CD14-positive monocyte (primary cell): Measurements from ENCODE around the gene BCR. TPM values are rescaled to one million over a fixed set of nuclear protein-coding genes. Genes with fewer than 3 reads are reported as not detected.

Experiments
- DNase-seq, 3 donors: peaks; one replicate each; pipeline ENCODE4 v3.0.0-alpha.2; 2011 to 2022
- H2AFZ ChIP-seq: 2 replicates; pipeline ENCODE4 v1.6.0; 2012; ENCODE audit warnings: mild to moderate bottlenecking, low read depth, low read length, inconsistent platforms; ENCODE audit not compliant: insufficient read depth, poor library complexity, severe bottlenecking
- H3K27ac ChIP-seq, 2 donors: 1 replicate in 1 of 2; 2 replicates in 1 of 2; pipeline ENCODE4 v1.5.1; 2012 to 2013; ENCODE audit warnings: low read length in 2 of 2, control low read depth in 1 of 2, inconsistent platforms in 1 of 2, low read depth in 1 of 2, mild to moderate bottlenecking in 1 of 2
- H3K27me3 ChIP-seq, 2 donors: one replicate each; pipeline versions ENCODE4 v1.6.0 to v1.6.1; 2011 to 2013; ENCODE audit warnings: low read length in 2 of 2; ENCODE audit not compliant: control insufficient read depth in 2 of 2, insufficient read depth in 2 of 2
- H3K36me3 ChIP-seq, 2 donors: replicated peaks in 1 of 2; 1 replicate in 1 of 2; 2 replicates in 1 of 2; pipeline versions ENCODE4 v1.5.1 to v1.6.1; 2012 to 2013; ENCODE audit warnings: low read length in 2 of 2, control low read depth in 1 of 2, inconsistent platforms in 1 of 2, mild to moderate bottlenecking in 1 of 2; ENCODE audit not compliant: insufficient read depth in 2 of 2, control insufficient read depth in 1 of 2
- H3K4me1 ChIP-seq, 2 donors: 1 replicate in 1 of 2; 2 replicates in 1 of 2; pipeline versions ENCODE4 v1.5.1 to v1.6.1; 2012 to 2013; ENCODE audit warnings: low read length in 2 of 2, control low read depth in 1 of 2, inconsistent platforms in 1 of 2, mild to moderate bottlenecking in 1 of 2, moderate library complexity in 1 of 2; ENCODE audit not compliant: insufficient read depth in 2 of 2, control insufficient read depth in 1 of 2
- H3K4me2 ChIP-seq: replicated peaks from 2 replicates; pipeline ENCODE3; 2012; ENCODE audit warnings: low read length, moderate library complexity, mild to moderate bottlenecking; ENCODE audit not compliant: poor library complexity, severe bottlenecking; ENCODE audit errors: extremely low read depth
- H3K4me3 ChIP-seq, 3 experiments: fragments of 200-600 bp in 1 of 3; sonication (generic) in 1 of 3; replicated peaks in 1 of 3; 1 replicate in 2 of 3; 2 replicates in 1 of 3; pipeline ENCODE4 v1.5.1; 2011 to 2013; ENCODE audit warnings: low read length in 3 of 3, mild to moderate bottlenecking in 3 of 3, control low read depth in 2 of 3, low read depth in 2 of 3, inconsistent platforms in 1 of 3, moderate library complexity in 1 of 3
- H3K79me2 ChIP-seq: 2 replicates; pipeline ENCODE4 v1.6.0; 2012; ENCODE audit warnings: mild to moderate bottlenecking, control low read depth, inconsistent platforms, low read length, moderate library complexity; ENCODE audit not compliant: insufficient read depth
- H3K9ac ChIP-seq: 2 replicates; pipeline ENCODE4 v1.6.0; 2017; ENCODE audit warnings: low read length, mild to moderate bottlenecking; ENCODE audit not compliant: insufficient read depth, poor library complexity, severe bottlenecking
- H3K9me3 ChIP-seq, 2 donors: replicated peaks in 1 of 2; 1 replicate in 1 of 2; 2 replicates in 1 of 2; pipeline versions ENCODE4 v1.5.1 to v1.6.1; 2012 to 2013; ENCODE audit warnings: low read length in 2 of 2, control low read depth in 1 of 2; ENCODE audit not compliant: control insufficient read depth in 1 of 2, insufficient read depth in 1 of 2
- H4K20me1 ChIP-seq: 2 replicates; pipeline ENCODE4 v1.6.0; 2012; ENCODE audit warnings: mild to moderate bottlenecking, low read length, control low read depth, moderate library complexity; ENCODE audit not compliant: insufficient read depth
- H3K27ac Mint-ChIP-seq, 7 donors: one replicate each; pipeline ENCODE4 v1.8.0; 2020; ENCODE audit warnings: mild to moderate bottlenecking in 7 of 7, mixed read lengths in 7 of 7, moderate library complexity in 6 of 7, inconsistent platforms in 2 of 7
- H3K27me3 Mint-ChIP-seq, 3 donors: one replicate each; pipeline ENCODE4 v1.8.0; 2021 to 2022; ENCODE audit warnings: low read depth in 3 of 3, mild to moderate bottlenecking in 3 of 3, mixed read lengths in 3 of 3, moderate library complexity in 3 of 3, inconsistent platforms in 1 of 3
- H3K36me3 Mint-ChIP-seq, 2 donors: one replicate each; pipeline ENCODE4 v1.8.0; 2020; ENCODE audit warnings: mixed read lengths in 2 of 2, inconsistent platforms in 1 of 2, mild to moderate bottlenecking in 1 of 2
- H3K4me1 Mint-ChIP-seq: one replicate; pipeline ENCODE4 v1.8.0; 2020; ENCODE audit warnings: mild to moderate bottlenecking, mixed read lengths
- H3K4me3 Mint-ChIP-seq, 2 donors: one replicate each; pipeline ENCODE4 v1.8.0; 2020; ENCODE audit warnings: mild to moderate bottlenecking in 2 of 2, mixed read lengths in 2 of 2, moderate library complexity in 1 of 2
- H3K9me3 Mint-ChIP-seq, 7 donors: one replicate each; pipeline ENCODE4 v1.8.0; 2020 to 2022; ENCODE audit warnings: mixed read lengths in 7 of 7, mild to moderate bottlenecking in 6 of 7, moderate library complexity in 6 of 7, inconsistent platforms in 2 of 7
- CTCF ChIP-seq: fragments of 200-600 bp; IDR thresholded peaks from one replicate; pipeline ENCODE4 v1.8.0; 2022; ENCODE audit warnings: antibody characterized with exemption, mild to moderate bottlenecking
- WGBS: methylation state at CpG from one replicate; pipeline ENCODE4 v1.1.5; 2013; ENCODE audit warnings: missing lambda C conversion rate; ENCODE audit not compliant: insufficient coverage; 5-methylcytosine and 5-hydroxymethylcytosine counted together
- intact Hi-C, 2 donors: fragments of 100-400 bp; cut with micrococcal nuclease; formaldehyde crosslinking; loops; one replicate each; pipeline versions ENCODE4 v1.15.0 to v1.15.1; 2023
- polyA plus RNA-seq, 3 donors: library from polyadenylated mRNA; depleted of rRNA in 1 of 3; unstranded in 2 of 3; stranded (reverse) in 1 of 3; fragments of 300-500 nt in 2 of 3; fragments of >200 nt in 1 of 3; fragmentation: Illumina TruSeq in 2 of 3; gene quantifications; 1 replicate in 2 of 3; 2 replicates in 1 of 3; pipeline ENCODE4 v1.2.3, GENCODE V29; 2012 to 2021

Gene BCR
- polyA plus RNA-seq, 3 donors = 0.97 to 20.9 (median 0.97) TPM

GRCh38 chr22:23145878-23146470, 34.3 kb upstream of the BCR start:
- intact Hi-C loops = loop anchor here in 1 of 2 donors (5.0 kb wide), 1 partner anchor 79 kb away; no protein-coding TSS in a partner anchor
- H3K36me3 ChIP-seq = no peaks in the 10 kb centered on the region
- no CpG with 5 or more reads among the region's 2 CpGs for WGBS
- TF ChIP-seq CTCF = no peak
- H3K27me3 ChIP-seq = no peaks in the 10 kb centered on the region
- H3K9me3 ChIP-seq = no peaks in the 10 kb centered on the region
- peak overlapping the region in 1 of 3 experiments; percentile 63 for H3K4me3 ChIP-seq
- peak overlapping the region; percentile 55 for H2AFZ ChIP-seq
- H3K9ac ChIP-seq = no peak overlapping the region
- H3K9me3 Mint-ChIP-seq = peaks cover 0 to 2% (median 0%) of the 10 kb centered on the region in 7 donors
- H3K4me1 ChIP-seq = peaks cover 37 to 43% of the 10 kb centered on the region in 2 donors
- H3K4me2 ChIP-seq = peak overlapping the region; percentile 69
- peak overlapping the region in 5 of 7 donors; percentile 30 to 85 (median 84) for H3K27ac Mint-ChIP-seq
- no peaks in the 10 kb centered on the region for H3K79me2 ChIP-seq
- no peak overlapping the region for H3K27ac ChIP-seq
- peak overlapping the region in 1 of 2 donors; percentile 85 for H3K4me3 Mint-ChIP-seq
- DNase-seq = no peak
- H4K20me1 ChIP-seq = no peaks in the 10 kb centered on the region
- H3K36me3 Mint-ChIP-seq = no peaks in the 10 kb centered on the region
- peaks cover 39% of the 10 kb centered on the region for H3K4me1 Mint-ChIP-seq
- peaks cover 2 to 7% (median 5%) of the 10 kb centered on the region in 3 donors for H3K27me3 Mint-ChIP-seq

- H3K27ac ChIP-seq = no peak overlapping the region
- no peak overlapping the region for H3K9ac ChIP-seq
- H3K9me3 ChIP-seq = no peaks in the 10 kb centered on the region
- no peaks in the 10 kb centered on the region for H3K79me2 ChIP-seq
- no peaks in the 10 kb centered on the region for H3K36me3 ChIP-seq
- Mint-ChIP-seq H3K4me1 (peaks cover 37% of the 10 kb centered on the region), H3K27ac (peak overlapping the region in 2 of 7 donors; percentile 30 to 35), H3K27me3 (peaks cover 2 to 7% (median 5%) of the 10 kb centered on the region in 3 donors), H3K9me3 (peaks cover 0 to 2% (median 0%) of the 10 kb centered on the region in 7 donors), H3K36me3 (no peaks in the 10 kb centered on the region), H3K4me3 (peak overlapping the region in 1 of 2 donors; percentile 15)
- H3K27me3 ChIP-seq = no peaks in the 10 kb centered on the region
- H4K20me1 ChIP-seq = no peaks in the 10 kb centered on the region
- intact Hi-C loops = loop anchor here in 1 of 2 donors (5.0 kb wide), 1 partner anchor 79 kb away; no protein-coding TSS in a partner anchor
- H3K4me3 ChIP-seq = no peak overlapping the region
- DNase-seq = no peak
- WGBS = 0% methylated on average over 1 of the region's 8 CpGs
- no peak for TF ChIP-seq CTCF
- peaks cover 34 to 41% of the 10 kb centered on the region in 2 donors for H3K4me1 ChIP-seq
- H3K4me2 ChIP-seq = no peak overlapping the region
- no peak overlapping the region for H2AFZ ChIP-seq
Measured at GRCh38 chr22:23146478-23147205, 33.7 kb upstream of the BCR start.
